ENCODE measurements around the gene PSTPIP2.

The PSTPIP2 gene

GRCh38 chr18:46109386-46109785 is 37.3 kb upstream of the PSTPIP2 start:
- no peak overlapping the region for H3K4me2 ChIP-seq (ENCODE audit: low read length)
- no peaks in the 10 kb centered on the region for H3K27me3 ChIP-seq (ENCODE audit: control insufficient read depth, low read length)
- no peak overlapping the region for H3K27ac ChIP-seq (ENCODE audit: low read depth, low read length)
- peaks cover 6% of the 10 kb centered on the region; the same call in 1 of the 2 replicates for H3F3A ChIP-seq (ENCODE audit: control insufficient read depth, insufficient read depth)
- H3K4me1 ChIP-seq (ENCODE audit: control insufficient read depth, low read length) = peaks cover 7% of the 10 kb centered on the region; the same call in 1 of the 2 replicates
- H4K20me1 ChIP-seq (ENCODE audit: control insufficient read depth, insufficient read depth, low read depth, low read length) = no peaks in the 10 kb centered on the region
- H3K4me3 ChIP-seq (ENCODE audit: low read length) = no peak overlapping the region
- H3K79me2 ChIP-seq (ENCODE audit: control insufficient read depth, low read length) = peaks cover 55% of the 10 kb centered on the region
- TF ChIP-seq CTCF (IDR thresholded peaks at IDR 0.05; ENCODE audit: low read depth, low read length, poor library complexity, severe bottlenecking) = no peak
- TF ChIP-seq EZH2phosphoT487 (IDR thresholded peaks at IDR 0.05; ENCODE audit: borderline replicate concordance, low read length) = no peak
- peaks cover 62% of the 10 kb centered on the region for H3K36me3 ChIP-seq (ENCODE audit: control insufficient read depth, low read length)
- no peaks in the 10 kb centered on the region for H3K9me3 ChIP-seq (ENCODE audit: control insufficient read depth, insufficient read depth, low read length)
- no peaks in the 10 kb centered on the region for H3K9me2 ChIP-seq (replicated peaks; ENCODE audit: control insufficient read depth, low read length)

- H3K9me3 ChIP-seq (ENCODE audit: control insufficient read depth, insufficient read depth, low read length) = no peaks in the 10 kb centered on the region
- no peaks in the 10 kb centered on the region for H3K9me2 ChIP-seq (replicated peaks; ENCODE audit: control insufficient read depth, low read length)
- TF ChIP-seq CTCF (IDR thresholded peaks at IDR 0.05; ENCODE audit: low read depth, low read length, poor library complexity, severe bottlenecking) (no peak), EZH2phosphoT487 (IDR thresholded peaks at IDR 0.05; ENCODE audit: borderline replicate concordance, low read length) (no peak)
- no peaks in the 10 kb centered on the region for H3K27me3 ChIP-seq (ENCODE audit: control insufficient read depth, low read length)
- H3K4me2 ChIP-seq (ENCODE audit: low read length) = peak within 1 kb of the TSS; percentile 99
- H4K20me1 ChIP-seq (ENCODE audit: control insufficient read depth, insufficient read depth, low read depth, low read length) = no peaks in the 10 kb centered on the region
- H3K4me1 ChIP-seq (ENCODE audit: control insufficient read depth, low read length) = peaks cover 12% of the 10 kb centered on the region
- peak within 1 kb of the TSS; percentile 51 for H3K27ac ChIP-seq (ENCODE audit: low read depth, low read length)
- peaks cover 38% of the 10 kb centered on the region for H3K36me3 ChIP-seq (ENCODE audit: control insufficient read depth, low read length)
- H3K4me3 ChIP-seq (ENCODE audit: low read length) = peak within 1 kb of the TSS; percentile 80
- peaks cover 47% of the 10 kb centered on the region for H3K79me2 ChIP-seq (ENCODE audit: control insufficient read depth, low read length)
- peaks cover 6% of the 10 kb centered on the region; the same call in 1 of the 2 replicates for H3F3A ChIP-seq (ENCODE audit: control insufficient read depth, insufficient read depth)
Observed at GRCh38 chr18:46104128-46104911, 32.3 kb upstream of the PSTPIP2 start, which contains the start of gene HAUS1. Gene HAUS1 (plus strand): TSS chr18:46104385. CDS start chr18:46104412, 27 bp downstream.

- Histone ChIP-seq H3K27me3 (ENCODE audit: control insufficient read depth, low read length) (no peaks in the 10 kb centered on the region), H3K79me2 (ENCODE audit: control insufficient read depth, low read length) (peaks cover 49% of the 10 kb centered on the region), H3F3A (ENCODE audit: control insufficient read depth, insufficient read depth) (peaks cover 2% of the 10 kb centered on the region; the same call in 1 of the 2 replicates), H4K20me1 (ENCODE audit: control insufficient read depth, insufficient read depth, low read depth, low read length) (no peaks in the 10 kb centered on the region), H3K36me3 (ENCODE audit: control insufficient read depth, low read length) (peaks cover 34% of the 10 kb centered on the region), H3K4me2 (ENCODE audit: low read length) (no peak overlapping the region), H3K9me2 (replicated peaks; ENCODE audit: control insufficient read depth, low read length) (no peaks in the 10 kb centered on the region), H3K27ac (ENCODE audit: low read depth, low read length) (no peak overlapping the region), H3K9me3 (ENCODE audit: control insufficient read depth, insufficient read depth, low read length) (no peaks in the 10 kb centered on the region), H3K4me1 (ENCODE audit: control insufficient read depth, low read length) (peaks cover 34% of the 10 kb centered on the region), H3K4me3 (ENCODE audit: low read length) (no peak overlapping the region)
- no peak for TF ChIP-seq EZH2phosphoT487 (IDR thresholded peaks at IDR 0.05; ENCODE audit: borderline replicate concordance, low read length)
- TF ChIP-seq CTCF (IDR thresholded peaks at IDR 0.05; ENCODE audit: low read depth, low read length, poor library complexity, severe bottlenecking) = no peak
Observed at GRCh38 chr18:46099463-46099862, 27.4 kb upstream of the PSTPIP2 start.
